ENCODE results near the gene MGMT. TPM values are rescaled to one million over a fixed set of nuclear protein-coding genes. Genes with fewer than 3 reads are reported as not detected.

Gene MGMT
- total and polyA plus RNA-seq, 3 donors from 2014 or later, result 32.8 to 40.7 (median 37.9) TPM

DNA sequence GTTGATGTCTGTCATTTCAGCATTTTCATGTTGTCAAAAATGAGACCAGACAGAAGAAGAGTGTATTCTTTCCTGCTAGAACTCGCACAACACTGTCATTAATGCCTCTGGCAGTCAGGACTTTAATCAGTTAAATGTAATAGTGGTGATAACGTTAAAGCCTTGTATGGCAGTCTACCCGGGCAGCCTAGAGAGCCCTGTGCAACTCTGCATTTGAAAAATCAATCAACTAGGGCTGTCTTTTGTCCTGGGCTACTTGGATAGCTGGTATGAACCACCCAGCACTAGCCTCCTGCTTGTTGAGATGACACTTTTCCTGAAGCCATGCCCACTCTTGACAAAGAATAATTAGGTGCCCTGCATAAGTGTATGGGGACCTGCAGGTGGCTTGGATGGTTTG, 19.8 kb downstream of the MGMT start:
- DNase-seq, result no peak
- Histone ChIP-seq H3K4me3 (no peak overlapping the region), H3K27ac (no peak overlapping the region), H3K27me3 (no peaks in the 10 kb centered on the region), H3K4me1 (no peaks in the 10 kb centered on the region), H3K9me3 (no peaks in the 10 kb centered on the region), H3K36me3 (ENCODE audit: low read depth, missing control alignments) (no peaks in the 10 kb centered on the region)
- intact Hi-C loops (cut with DNase I; ENCODE audit: low total_unique reads), result no loop called here
- 54 to 62% methylated on average over 3 of the region's 3 CpGs for WGBS, 2 donors
- TF ChIP-seq POLR2A (IDR thresholded peaks at IDR 0.05), result no peak
- no peak for TF ChIP-seq CTCF (IDR thresholded peaks at IDR 0.05)

DNA sequence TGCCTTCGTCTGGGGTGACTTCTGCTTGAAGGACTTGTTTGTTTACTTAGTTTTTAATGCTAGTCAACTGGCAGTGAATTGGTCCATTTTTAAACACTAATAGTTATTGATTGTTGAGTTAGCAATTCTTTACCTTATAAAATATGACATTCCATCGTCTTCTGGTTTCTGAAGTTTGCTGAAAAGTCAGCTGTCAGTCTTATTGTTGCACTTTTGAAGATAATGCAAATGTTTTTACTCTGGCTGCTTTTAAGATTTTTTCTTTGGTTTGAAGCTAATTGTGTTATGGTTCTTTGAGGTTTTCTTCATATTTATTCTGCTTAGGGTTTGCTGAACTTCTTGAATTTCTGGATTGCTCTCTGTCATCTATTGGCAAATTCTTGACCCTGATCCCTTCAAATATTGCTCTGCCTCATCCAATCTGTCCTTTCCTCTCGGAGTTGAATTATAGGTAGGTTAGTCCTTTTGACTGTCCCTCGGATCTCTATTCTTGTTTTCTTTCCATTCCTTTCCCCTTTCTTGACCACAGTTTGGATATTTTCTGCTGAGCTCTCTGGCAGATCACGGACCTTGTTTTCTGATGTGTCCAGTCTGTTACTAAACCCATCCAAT, 24.2 kb downstream of the MGMT start:
- Histone ChIP-seq H3K27me3 (no peaks in the 10 kb centered on the region), H3K27ac (no peak overlapping the region), H3K9me3 (no peaks in the 10 kb centered on the region), H3K36me3 (ENCODE audit: low read depth, missing control alignments) (no peaks in the 10 kb centered on the region), H3K4me3 (no peak overlapping the region), H3K4me1 (no peaks in the 10 kb centered on the region)
- WGBS, 2 donors, result 93 to 97% methylated on average over 5 of the region's 5 CpGs
- no peak for DNase-seq
- intact Hi-C loops (cut with DNase I; ENCODE audit: low total_unique reads), result no loop called here
- no peak for TF ChIP-seq CTCF (IDR thresholded peaks at IDR 0.05)
- TF ChIP-seq POLR2A (IDR thresholded peaks at IDR 0.05), result no peak

DNA sequence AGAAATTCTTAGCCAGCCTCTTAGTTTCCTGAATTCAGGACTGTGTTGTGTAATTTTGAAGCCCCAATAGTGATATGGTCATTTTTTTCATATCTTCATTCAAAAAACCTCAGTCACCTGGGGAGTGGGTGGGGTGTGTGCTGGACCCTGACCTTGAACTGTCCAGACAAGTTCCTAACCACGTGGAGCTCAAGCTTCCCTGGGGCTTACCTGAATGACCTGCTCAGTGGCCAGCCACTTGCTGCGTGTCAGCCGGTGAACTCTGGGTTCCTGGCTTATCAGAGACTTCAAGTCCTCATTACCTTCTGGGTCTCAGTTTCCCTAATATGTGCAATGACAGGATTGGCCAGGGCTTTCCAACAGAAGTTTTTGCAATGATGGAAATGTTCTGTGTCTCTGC, 27.1 kb downstream of the MGMT start:
- Histone ChIP-seq H3K27ac (no peak overlapping the region), H3K27me3 (no peaks in the 10 kb centered on the region), H3K9me3 (no peaks in the 10 kb centered on the region), H3K36me3 (ENCODE audit: low read depth, missing control alignments) (no peaks in the 10 kb centered on the region), H3K4me1 (no peaks in the 10 kb centered on the region), H3K4me3 (no peak overlapping the region)
- WGBS, 2 donors, result 88 to 92% methylated on average over 3 of the region's 3 CpGs
- no peak for TF ChIP-seq CTCF (IDR thresholded peaks at IDR 0.05)
- TF ChIP-seq POLR2A (IDR thresholded peaks at IDR 0.05), result no peak
- no peak for DNase-seq
- intact Hi-C loops (cut with DNase I; ENCODE audit: low total_unique reads), result no loop called here

GRCh38 chr10:129494740-129495139, 27.7 kb downstream of the MGMT start:
- Histone ChIP-seq H3K4me1 (no peaks in the 10 kb centered on the region), H3K9me3 (no peaks in the 10 kb centered on the region), H3K4me3 (no peak overlapping the region), H3K27me3 (no peaks in the 10 kb centered on the region), H3K36me3 (ENCODE audit: low read depth, missing control alignments) (no peaks in the 10 kb centered on the region), H3K27ac (no peak overlapping the region)
- DNase-seq, result no peak
- intact Hi-C loops (cut with DNase I; ENCODE audit: low total_unique reads), result no loop called here
- TF ChIP-seq CTCF (IDR thresholded peaks at IDR 0.05) (no peak), POLR2A (IDR thresholded peaks at IDR 0.05) (no peak)
- 57 to 75% methylated on average over 5 of the region's 5 CpGs for WGBS, 2 donors

DNA sequence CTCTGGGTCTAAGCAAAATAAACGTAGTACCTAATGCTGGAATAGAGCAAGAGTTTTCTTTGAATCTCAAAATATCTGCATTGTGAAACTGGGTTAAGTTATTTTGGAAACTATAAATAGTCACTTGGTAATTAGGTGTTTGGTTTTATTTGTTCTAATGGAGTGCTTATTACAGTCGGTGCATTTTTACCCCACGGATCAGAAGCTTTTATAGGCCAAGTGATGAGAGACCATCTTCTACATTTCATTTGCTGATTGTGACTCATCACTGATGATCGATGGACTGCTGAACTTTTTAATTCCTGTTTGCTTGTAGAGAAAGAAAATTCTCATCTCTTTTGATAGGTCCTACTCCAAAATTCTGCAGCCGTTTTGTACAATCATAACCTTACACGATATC, 28.2 kb downstream of the MGMT start:
- Histone ChIP-seq H3K27me3 (no peaks in the 10 kb centered on the region), H3K4me1 (no peaks in the 10 kb centered on the region), H3K9me3 (no peaks in the 10 kb centered on the region), H3K27ac (no peak overlapping the region), H3K36me3 (ENCODE audit: low read depth, missing control alignments) (no peaks in the 10 kb centered on the region), H3K4me3 (no peak overlapping the region)
- DNase-seq, result no peak
- TF ChIP-seq POLR2A (IDR thresholded peaks at IDR 0.05), result no peak
- no peak for TF ChIP-seq CTCF (IDR thresholded peaks at IDR 0.05)
- WGBS, 2 donors, result 77 to 83% methylated on average over 6 of the region's 6 CpGs
- intact Hi-C loops (cut with DNase I; ENCODE audit: low total_unique reads), result no loop called here

Data from testis (tissue), 3 donors.